ENCODE results near the gene FBXL16.
A peak's percentile ranks its signal among the peaks of the same experiment; 100 is the strongest.

FBXL16 gene

GRCh38 chr16:674968-675883 lies 30.4 kb downstream of the FBXL16 start, which contains the start of gene RHBDL1:
RHBDL1 (plus strand) TSS chr16:675671; CDS start chr16:675791, 120 bp downstream.
- DNase-seq: no peak

- no peak for DNase-seq
Measured at GRCh38 chr16:674214-674881, 31.3 kb downstream of the FBXL16 start.

- no peak for DNase-seq
Measured at GRCh38 chr16:673399-673991, 32.1 kb downstream of the FBXL16 start.

GRCh38 chr16:672851-673250 lies 32.8 kb downstream of the FBXL16 start:
- no peak for DNase-seq

- DNase-seq: no peak
Measured at GRCh38 chr16:672371-672770, 33.2 kb downstream of the FBXL16 start.

- no peak for DNase-seq
Measured at GRCh38 chr16:671353-672131, 34.1 kb downstream of the FBXL16 start.

- no peak for DNase-seq
Measured at GRCh38 chr16:670485-671352, 34.9 kb downstream of the FBXL16 start.

- no peak for DNase-seq
Measured at GRCh38 chr16:669666-670065, 35.9 kb downstream of the FBXL16 start.

GRCh38 chr16:668519-669171 lies 37.0 kb downstream of the FBXL16 start:
- no peak for DNase-seq

- peak; percentile 83 to 86 for DNase-seq
Measured at GRCh38 chr16:667780-668518, 37.7 kb downstream of the FBXL16 start, which contains the start of gene RHOT2. RHOT2 (plus strand) TSS chr16:668132; CDS start chr16:668200, 68 bp downstream.

GRCh38 chr16:667113-667779 lies 38.4 kb downstream of the FBXL16 start:
- no peak for DNase-seq

- no peak for DNase-seq
Measured at GRCh38 chr16:666572-666971, 39.0 kb downstream of the FBXL16 start.

- DNase-seq: no peak
Measured at GRCh38 chr16:662597-662996, 43.0 kb downstream of the FBXL16 start.

GRCh38 chr16:662095-662494 lies 43.5 kb downstream of the FBXL16 start:
- DNase-seq: no peak

GRCh38 chr16:661184-661821 lies 44.3 kb downstream of the FBXL16 start:
- no peak for DNase-seq

GRCh38 chr16:660459-661183 lies 45.0 kb downstream of the FBXL16 start:
- peak; percentile 52 to 53 for DNase-seq

- no peak for DNase-seq
Measured at GRCh38 chr16:660132-660458, 45.5 kb downstream of the FBXL16 start.

GRCh38 chr16:659618-660017 lies 46.0 kb downstream of the FBXL16 start:
- no peak for DNase-seq
